GM21447 (cell line): ENCODE results near the gene CARD14.
"Not testable (repeated sequence)": the region's sequence is repeated elsewhere in the genome, so short reads cannot be mapped to it uniquely, and the experiment has no call there.

Experiments used
- ATAC-seq: cut with Tn5 transposase; IDR thresholded peaks from one replicate; pipeline ENCODE4 v1.9.1; 2021; ENCODE audit not compliant: unreplicated experiment

Gene CARD14

GRCh38 chr17:80248001-80248893 is 78.4 kb downstream of the CARD14 start:
- no peak for ATAC-seq

DNA sequence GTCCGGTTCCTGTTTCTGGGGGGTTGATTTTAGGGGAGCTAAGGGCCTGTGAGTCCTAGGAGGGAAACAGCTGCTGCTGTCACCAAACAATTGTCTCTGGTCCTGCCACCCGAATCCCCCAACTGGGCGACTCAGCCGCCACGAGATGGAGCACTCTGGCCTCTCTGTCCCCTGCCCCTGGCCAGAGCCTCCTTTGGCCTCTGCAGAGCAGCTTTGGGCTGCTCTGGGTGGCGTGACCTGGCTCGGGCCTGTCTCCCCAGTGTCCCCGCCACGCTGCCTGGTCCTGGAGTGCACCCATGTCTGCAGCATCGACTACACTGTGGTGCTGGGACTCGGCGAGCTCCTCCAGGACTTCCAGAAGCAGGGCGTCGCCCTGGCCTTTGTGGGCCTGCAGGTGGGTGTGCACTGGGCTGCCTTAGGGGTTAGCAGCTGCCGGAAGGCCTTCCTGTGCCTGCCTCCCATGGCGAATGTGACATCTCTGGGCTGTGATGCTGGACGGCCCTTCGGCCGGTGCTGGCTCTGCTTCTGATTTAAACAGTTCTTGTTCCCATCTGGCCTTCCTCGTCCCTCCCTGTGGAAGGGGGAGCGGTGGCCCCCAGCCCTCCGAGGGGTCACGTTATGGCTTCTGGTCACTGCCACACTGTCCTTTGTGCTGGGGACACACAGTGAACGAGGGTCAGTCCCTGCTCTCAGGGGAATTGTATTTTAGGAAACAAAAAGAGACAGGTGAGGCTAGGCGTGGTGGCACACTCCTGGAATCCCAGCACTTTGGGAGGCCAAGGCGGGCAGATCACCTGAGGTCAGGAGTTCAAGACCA is 79.3 kb downstream of the CARD14 start:
- ATAC-seq, result no peak

DNA sequence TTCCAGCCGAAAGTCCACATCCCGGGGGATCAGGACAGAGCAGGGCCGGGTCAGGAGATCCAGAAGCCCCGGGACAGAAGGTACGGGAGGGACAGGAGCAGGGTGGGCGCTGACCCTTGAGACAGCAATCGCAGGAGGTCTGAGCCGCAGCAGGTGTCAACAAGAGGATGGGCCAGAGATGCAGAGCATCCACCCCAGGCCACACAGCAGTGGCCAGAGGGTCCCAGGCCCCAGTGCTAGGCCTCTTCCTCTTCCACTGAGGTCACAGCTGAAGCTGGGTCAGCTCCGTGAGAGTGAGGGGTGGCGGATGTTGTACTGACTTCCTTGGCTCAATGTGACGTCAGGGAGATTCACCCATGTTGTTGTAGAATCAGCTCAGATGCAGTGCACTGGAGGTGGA is 82.1 kb downstream of the CARD14 start:
- no peak for ATAC-seq

- ATAC-seq, result no peak
Measured at GRCh38 chr17:80252871-80253270, 83.0 kb downstream of the CARD14 start.

DNA sequence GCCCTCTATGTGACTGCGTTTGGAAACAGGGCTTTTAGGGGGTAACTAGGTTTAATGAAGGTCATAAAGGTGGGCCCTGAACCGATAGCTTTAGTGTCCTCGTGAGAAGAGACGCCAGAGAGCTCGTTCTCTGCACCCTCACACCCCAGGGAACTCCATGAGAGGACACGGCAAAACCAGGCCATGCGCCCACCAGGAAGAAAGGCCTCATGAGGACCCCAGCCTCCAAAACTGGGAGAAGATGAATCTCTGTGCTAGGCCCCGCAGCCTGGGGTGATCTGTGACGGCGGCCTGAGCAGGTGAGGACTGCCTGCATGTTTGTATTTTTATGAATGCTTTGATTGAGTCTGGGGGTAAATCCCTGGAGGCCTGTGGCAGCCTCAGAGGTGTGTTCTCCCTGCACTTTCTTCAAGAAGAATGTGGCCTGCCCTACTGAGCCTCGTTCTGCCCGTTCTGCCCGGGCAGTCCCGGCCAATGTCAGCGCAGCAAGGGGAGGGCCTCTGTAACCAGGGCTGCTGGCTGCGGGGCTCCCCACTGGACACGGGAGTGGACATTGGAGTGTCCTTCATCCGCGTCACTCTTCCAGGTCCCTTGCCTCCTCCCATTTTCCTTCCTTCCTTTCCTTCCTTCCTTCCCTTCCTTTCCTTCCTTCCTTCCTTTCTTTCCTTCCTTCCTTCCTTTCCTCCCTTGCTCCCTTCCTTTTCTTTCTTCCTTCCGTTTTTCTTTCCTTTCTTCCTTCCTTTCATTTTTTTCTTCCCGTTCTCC is 84.0 kb downstream of the CARD14 start:
- ATAC-seq, result no peak

DNA sequence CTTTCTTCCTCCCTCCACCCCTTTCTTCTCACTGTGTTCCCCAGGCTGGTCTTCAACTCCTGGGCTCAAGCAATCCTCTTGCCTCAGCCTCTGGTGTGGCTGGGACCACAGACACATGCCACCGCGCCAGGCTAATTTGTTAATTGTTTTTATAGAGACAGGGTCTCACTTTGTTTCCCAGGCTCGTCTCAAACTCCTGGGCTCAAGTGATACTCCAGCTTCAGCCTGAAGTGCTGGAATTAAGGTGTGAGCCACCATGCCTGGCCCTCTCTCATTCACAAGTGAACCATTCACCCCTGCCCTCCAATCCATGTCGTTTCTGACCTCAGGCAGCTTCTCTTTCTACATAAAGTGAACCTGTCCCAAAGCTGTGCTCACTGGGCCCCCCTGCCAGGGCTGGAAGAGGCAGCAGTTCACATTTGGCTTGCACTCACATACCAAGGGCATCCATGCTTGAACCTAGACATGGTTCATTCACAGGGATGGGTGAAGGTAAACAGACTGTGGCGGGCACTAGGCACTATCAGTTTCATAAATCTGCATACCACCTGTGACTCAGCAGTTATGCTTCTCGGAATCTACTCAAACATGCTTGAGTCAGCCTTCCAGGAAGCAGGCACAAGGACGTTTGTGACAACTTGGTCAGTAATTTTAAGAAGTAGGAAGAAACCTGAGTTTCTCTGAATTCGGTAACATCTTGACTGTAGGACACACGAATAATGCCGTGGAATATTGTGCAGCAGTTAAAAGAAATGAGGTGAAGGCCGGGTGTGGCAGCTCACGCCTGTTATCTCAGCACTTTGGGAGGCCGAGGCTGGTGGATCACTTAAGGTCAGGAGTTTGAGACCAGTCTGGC is 84.8 kb downstream of the CARD14 start:
- ATAC-seq, result peak; percentile 64

DNA sequence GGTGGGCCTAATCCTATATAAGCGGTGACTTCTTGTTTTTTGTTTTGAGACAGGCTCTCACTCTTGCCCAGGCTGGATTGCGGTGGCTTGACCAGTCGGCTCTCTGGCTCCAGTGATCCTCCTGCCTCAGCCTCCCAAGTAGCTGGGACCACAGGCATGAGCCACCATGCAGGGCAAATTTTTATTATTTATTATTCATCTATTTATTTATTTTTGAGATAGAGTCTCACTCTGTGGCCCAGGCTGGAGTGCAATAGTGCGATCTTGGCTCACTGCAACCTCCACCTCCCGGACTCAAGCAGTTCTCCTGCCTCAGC is 86.2 kb downstream of the CARD14 start:
- ATAC-seq, result no peak

DNA sequence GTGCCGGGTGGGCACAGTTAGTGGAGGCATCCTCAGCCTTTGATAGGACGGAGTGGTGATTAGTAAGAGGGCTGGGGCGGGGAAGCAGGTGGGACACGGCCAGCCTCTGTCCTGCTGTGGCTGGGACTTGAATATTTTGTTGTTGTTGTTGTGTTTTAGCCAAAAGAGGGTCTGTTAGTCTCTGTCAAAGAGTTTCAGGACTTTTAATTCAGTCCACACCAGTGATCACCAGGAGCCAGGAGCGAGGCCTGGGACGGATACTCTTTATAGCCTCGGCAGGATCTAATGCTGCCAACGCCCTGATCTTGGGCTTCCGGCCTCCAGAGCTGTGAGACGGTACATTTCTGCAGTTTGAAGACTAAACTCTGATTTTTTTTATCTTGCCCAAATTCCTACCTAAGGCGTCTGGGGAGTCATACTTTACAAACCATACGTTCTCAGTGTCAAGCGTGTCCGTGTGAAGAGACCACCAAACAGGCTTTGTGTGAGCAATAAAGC is 87.9 kb downstream of the CARD14 start:
- ATAC-seq, result no peak

DNA sequence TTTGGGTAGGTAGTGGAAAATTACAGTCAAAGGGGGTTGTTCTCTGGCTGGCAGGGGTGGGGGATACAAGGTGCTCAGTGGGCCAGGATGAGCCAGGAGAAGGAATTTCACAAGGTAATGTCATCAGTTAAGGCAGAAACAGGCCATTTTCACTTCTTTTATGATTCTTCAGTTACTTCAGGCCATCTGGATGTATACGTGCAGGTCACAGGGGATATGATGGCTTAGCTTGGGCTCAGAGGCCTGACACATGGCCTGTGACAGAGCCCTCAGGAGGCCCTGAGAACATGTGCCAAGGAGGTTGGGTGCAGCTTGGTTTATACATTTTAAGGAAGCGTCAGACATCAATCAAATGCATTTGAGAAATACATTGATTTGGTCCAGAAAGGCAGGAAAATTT is 88.5 kb downstream of the CARD14 start:
- not testable (repeated sequence) for ATAC-seq
